ENCODE measurements around the gene PLEKHA5. TPM values are rescaled to one million over a fixed set of nuclear protein-coding genes. Genes with fewer than 3 reads are reported as not detected.

PLEKHA5 gene
- total and polyA plus RNA-seq, 2 experiments from 2014 or later, result 82.8 to 112 TPM

DNA sequence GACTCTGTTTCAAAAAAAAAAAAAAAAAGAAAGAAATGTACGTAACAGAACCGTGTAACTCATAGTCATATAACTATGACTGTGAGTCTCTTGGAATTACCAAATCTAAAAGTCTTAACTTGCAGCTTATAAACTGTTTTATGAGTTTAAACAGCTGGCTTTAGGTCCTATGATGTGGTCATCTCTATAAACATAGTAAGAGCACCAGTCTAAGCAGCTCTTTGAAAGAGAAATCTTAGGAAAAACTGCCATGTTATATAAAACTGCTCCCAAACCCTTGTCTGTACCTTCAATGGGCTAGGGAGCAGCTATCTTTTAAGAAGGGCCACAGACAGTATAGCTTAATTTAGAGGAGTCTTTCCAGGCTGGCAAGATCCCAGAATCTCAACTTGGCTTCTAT, 194.3 kb downstream of the PLEKHA5 start:
- Histone ChIP-seq H3K4me2 (no peak overlapping the region), H3K79me2 (replicated peaks; ENCODE audit: insufficient read depth) (no peaks in the 10 kb centered on the region), H3K27me3 (ENCODE audit: insufficient read depth) (no peaks in the 10 kb centered on the region), H3K36me3 (ENCODE audit: insufficient read depth) (peaks cover 27% of the 10 kb centered on the region), H3K4me1 (ENCODE audit: insufficient read depth) (no peaks in the 10 kb centered on the region), H3K27ac (ENCODE audit: low read depth) (no peak overlapping the region), H4K20me1 (replicated peaks; ENCODE audit: insufficient read depth) (no peaks in the 10 kb centered on the region), H3K9me2 (ENCODE audit: insufficient read depth) (no peaks in the 10 kb centered on the region), H2AFZ (no peak overlapping the region), H3F3A (replicated peaks; ENCODE audit: low read depth) (no peaks in the 10 kb centered on the region), H3K4me3 (no peak overlapping the region)
- Mint-ChIP-seq H3K36me3 (ENCODE audit: low read depth) (peaks cover 49% of the 10 kb centered on the region), H3K4me1 (no peaks in the 10 kb centered on the region), H3K9me3 (no peaks in the 10 kb centered on the region), H3K4me3 (no peak overlapping the region), H3K27ac (no peak overlapping the region), H3K27me3 (ENCODE audit: insufficient read depth, low read depth, poor library complexity) (peaks cover 2% of the 10 kb centered on the region)
- DNase-seq (ENCODE audit: low spot score), result no peak
- TF ChIP-seq EZH2phosphoT487 (IDR thresholded peaks at IDR 0.05; ENCODE audit: unreplicated experiment) (no peak), CREB1 (CRISPR knock-in tag; IDR thresholded peaks at IDR 0.05; ENCODE audit: low read depth) (no peak), STAT1 (IDR thresholded peaks at IDR 0.05; ENCODE audit: unreplicated experiment) (no peak), JUNB (IDR thresholded peaks at IDR 0.05; ENCODE audit: unreplicated experiment) (no peak)
- TF ChIP-seq, protein P1, sequence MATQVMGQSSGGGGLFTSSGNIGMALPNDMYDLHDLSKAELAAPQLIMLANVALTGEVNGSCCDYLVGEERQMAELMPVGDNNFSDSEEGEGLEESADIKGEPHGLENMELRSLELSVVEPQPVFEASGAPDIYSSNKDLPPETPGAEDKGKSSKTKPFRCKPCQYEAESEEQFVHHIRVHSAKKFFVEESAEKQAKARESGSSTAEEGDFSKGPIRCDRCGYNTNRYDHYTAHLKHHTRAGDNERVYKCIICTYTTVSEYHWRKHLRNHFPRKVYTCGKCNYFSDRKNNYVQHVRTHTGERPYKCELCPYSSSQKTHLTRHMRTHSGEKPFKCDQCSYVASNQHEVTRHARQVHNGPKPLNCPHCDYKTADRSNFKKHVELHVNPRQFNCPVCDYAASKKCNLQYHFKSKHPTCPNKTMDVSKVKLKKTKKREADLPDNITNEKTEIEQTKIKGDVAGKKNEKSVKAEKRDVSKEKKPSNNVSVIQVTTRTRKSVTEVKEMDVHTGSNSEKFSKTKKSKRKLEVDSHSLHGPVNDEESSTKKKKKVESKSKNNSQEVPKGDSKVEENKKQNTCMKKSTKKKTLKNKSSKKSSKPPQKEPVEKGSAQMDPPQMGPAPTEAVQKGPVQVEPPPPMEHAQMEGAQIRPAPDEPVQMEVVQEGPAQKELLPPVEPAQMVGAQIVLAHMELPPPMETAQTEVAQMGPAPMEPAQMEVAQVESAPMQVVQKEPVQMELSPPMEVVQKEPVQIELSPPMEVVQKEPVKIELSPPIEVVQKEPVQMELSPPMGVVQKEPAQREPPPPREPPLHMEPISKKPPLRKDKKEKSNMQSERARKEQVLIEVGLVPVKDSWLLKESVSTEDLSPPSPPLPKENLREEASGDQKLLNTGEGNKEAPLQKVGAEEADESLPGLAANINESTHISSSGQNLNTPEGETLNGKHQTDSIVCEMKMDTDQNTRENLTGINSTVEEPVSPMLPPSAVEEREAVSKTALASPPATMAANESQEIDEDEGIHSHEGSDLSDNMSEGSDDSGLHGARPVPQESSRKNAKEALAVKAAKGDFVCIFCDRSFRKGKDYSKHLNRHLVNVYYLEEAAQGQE (IDR thresholded peaks at IDR 0.05; ENCODE audit: unreplicated experiment), result no peak
- TF ChIP-seq, protein P2, sequence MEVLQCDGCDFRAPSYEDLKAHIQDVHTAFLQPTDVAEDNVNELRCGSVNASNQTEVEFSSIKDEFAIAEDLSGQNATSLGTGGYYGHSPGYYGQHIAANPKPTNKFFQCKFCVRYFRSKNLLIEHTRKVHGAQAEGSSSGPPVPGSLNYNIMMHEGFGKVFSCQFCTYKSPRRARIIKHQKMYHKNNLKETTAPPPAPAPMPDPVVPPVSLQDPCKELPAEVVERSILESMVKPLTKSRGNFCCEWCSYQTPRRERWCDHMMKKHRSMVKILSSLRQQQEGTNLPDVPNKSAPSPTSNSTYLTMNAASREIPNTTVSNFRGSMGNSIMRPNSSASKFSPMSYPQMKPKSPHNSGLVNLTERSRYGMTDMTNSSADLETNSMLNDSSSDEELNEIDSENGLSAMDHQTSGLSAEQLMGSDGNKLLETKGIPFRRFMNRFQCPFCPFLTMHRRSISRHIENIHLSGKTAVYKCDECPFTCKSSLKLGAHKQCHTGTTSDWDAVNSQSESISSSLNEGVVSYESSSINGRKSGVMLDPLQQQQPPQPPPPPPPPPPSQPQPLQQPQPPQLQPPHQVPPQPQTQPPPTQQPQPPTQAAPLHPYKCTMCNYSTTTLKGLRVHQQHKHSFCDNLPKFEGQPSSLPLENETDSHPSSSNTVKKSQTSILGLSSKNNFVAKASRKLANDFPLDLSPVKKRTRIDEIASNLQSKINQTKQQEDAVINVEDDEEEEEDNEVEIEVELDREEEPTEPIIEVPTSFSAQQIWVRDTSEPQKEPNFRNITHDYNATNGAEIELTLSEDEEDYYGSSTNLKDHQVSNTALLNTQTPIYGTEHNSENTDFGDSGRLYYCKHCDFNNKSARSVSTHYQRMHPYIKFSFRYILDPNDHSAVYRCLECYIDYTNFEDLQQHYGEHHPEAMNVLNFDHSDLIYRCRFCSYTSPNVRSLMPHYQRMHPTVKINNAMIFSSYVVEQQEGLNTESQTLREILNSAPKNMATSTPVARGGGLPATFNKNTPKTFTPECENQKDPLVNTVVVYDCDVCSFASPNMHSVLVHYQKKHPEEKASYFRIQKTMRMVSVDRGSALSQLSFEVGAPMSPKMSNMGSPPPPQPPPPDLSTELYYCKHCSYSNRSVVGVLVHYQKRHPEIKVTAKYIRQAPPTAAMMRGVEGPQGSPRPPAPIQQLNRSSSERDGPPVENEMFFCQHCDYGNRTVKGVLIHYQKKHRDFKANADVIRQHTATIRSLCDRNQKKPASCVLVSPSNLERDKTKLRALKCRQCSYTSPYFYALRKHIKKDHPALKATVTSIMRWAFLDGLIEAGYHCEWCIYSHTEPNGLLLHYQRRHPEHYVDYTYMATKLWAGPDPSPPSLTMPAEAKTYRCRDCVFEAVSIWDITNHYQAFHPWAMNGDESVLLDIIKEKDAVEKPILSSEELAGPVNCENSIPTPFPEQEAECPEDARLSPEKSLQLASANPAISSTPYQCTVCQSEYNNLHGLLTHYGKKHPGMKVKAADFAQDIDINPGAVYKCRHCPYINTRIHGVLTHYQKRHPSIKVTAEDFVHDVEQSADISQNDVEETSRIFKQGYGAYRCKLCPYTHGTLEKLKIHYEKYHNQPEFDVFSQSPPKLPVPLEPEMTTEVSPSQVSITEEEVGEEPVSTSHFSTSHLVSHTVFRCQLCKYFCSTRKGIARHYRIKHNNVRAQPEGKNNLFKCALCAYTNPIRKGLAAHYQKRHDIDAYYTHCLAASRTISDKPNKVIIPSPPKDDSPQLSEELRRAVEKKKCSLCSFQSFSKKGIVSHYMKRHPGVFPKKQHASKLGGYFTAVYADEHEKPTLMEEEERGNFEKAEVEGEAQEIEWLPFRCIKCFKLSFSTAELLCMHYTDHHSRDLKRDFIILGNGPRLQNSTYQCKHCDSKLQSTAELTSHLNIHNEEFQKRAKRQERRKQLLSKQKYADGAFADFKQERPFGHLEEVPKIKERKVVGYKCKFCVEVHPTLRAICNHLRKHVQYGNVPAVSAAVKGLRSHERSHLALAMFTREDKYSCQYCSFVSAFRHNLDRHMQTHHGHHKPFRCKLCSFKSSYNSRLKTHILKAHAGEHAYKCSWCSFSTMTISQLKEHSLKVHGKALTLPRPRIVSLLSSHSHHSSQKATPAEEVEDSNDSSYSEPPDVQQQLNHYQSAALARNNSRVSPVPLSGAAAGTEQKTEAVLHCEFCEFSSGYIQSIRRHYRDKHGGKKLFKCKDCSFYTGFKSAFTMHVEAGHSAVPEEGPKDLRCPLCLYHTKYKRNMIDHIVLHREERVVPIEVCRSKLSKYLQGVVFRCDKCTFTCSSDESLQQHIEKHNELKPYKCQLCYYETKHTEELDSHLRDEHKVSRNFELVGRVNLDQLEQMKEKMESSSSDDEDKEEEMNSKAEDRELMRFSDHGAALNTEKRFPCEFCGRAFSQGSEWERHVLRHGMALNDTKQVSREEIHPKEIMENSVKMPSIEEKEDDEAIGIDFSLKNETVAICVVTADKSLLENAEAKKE (CRISPR knock-in tag; IDR thresholded peaks at IDR 0.05), result no peak
- no peak for ATAC-seq

Measured in GM23338 (cell line).